Mesenchymal stem cell (in vitro differentiated cells and primary cell): ENCODE results near the gene DYSF.
A peak's percentile ranks its signal among the peaks of the same experiment; 100 is the strongest.

Experiments
- DNase-seq: peaks from one replicate; pipeline ENCODE4 v3.0.0-alpha.2; 2013
- H2AFZ ChIP-seq: one replicate; pipeline ENCODE4 v1.6.1; 2013; ENCODE audit warnings: low read depth, mild to moderate bottlenecking, control low read depth, inconsistent platforms, low read length, moderate library complexity
- H2AK5ac ChIP-seq: 2 replicates; pipeline ENCODE4 v1.6.1; 2013; ENCODE audit warnings: low read length, moderate library complexity, mild to moderate bottlenecking, inconsistent platforms; ENCODE audit not compliant: severe bottlenecking
- H2BK120ac ChIP-seq: one replicate; pipeline ENCODE4 v1.6.1; 2013; ENCODE audit warnings: low read depth, mild to moderate bottlenecking, inconsistent platforms, low read length, moderate library complexity
- H2BK12ac ChIP-seq, 2 experiments: one replicate each; pipeline ENCODE4 v1.6.1; 2013; ENCODE audit warnings: inconsistent platforms in 2 of 2, low read length in 2 of 2, mild to moderate bottlenecking in 2 of 2, moderate library complexity in 2 of 2, control low read depth in 1 of 2
- H2BK15ac ChIP-seq: one replicate; pipeline ENCODE4 v1.6.1; 2013; ENCODE audit warnings: mild to moderate bottlenecking, low read depth, inconsistent platforms; ENCODE audit not compliant: poor library complexity, severe bottlenecking
- H2BK5ac ChIP-seq: 2 replicates; pipeline ENCODE4 v1.6.1; 2013; ENCODE audit warnings: low read depth, mild to moderate bottlenecking, low read length, control low read depth, inconsistent platforms; ENCODE audit not compliant: poor library complexity, severe bottlenecking
- H3K14ac ChIP-seq, 2 experiments: one replicate each; pipeline ENCODE4 v1.6.1; 2013; ENCODE audit warnings: inconsistent platforms in 2 of 2, low read length in 2 of 2, control low read depth in 1 of 2, mild to moderate bottlenecking in 1 of 2, moderate library complexity in 1 of 2
- H3K18ac ChIP-seq, 2 experiments: one replicate each; pipeline ENCODE4 v1.6.1; 2013; ENCODE audit warnings: inconsistent platforms in 2 of 2, low read length in 2 of 2, control low read depth in 1 of 2, low read depth in 1 of 2, mild to moderate bottlenecking in 1 of 2
- H3K23ac ChIP-seq, 2 experiments: one replicate each; pipeline ENCODE4 v1.6.1; 2013; ENCODE audit warnings: inconsistent platforms in 2 of 2, low read length in 2 of 2, mild to moderate bottlenecking in 2 of 2, moderate library complexity in 2 of 2, control low read depth in 1 of 2
- H3K27ac ChIP-seq: 2 replicates; pipeline ENCODE4 v1.5.1; 2013; ENCODE audit warnings: mild to moderate bottlenecking, moderate library complexity, low read length, control low read depth, inconsistent platforms; ENCODE audit not compliant: poor library complexity, severe bottlenecking
- H3K27me3 ChIP-seq, 2 experiments: 2 replicates each; pipeline versions ENCODE4 v1.6.1 to v1.7.0; 2013; ENCODE audit warnings: low read length in 2 of 2, mild to moderate bottlenecking in 2 of 2, moderate library complexity in 2 of 2, control low read depth in 1 of 2, inconsistent platforms in 1 of 2; ENCODE audit not compliant: control insufficient read depth in 1 of 2, insufficient read depth in 1 of 2
- H3K36me3 ChIP-seq, 2 experiments: 2 replicates each; pipeline versions ENCODE4 v1.6.1 to v1.7.0; 2013; ENCODE audit warnings: low read length in 2 of 2, control low read depth in 1 of 2, inconsistent platforms in 1 of 2, low read depth in 1 of 2, mild to moderate bottlenecking in 1 of 2; ENCODE audit not compliant: insufficient read depth in 2 of 2, control insufficient read depth in 1 of 2
- H3K4ac ChIP-seq, 2 experiments: one replicate each; pipeline ENCODE4 v1.6.1; 2013; ENCODE audit warnings: inconsistent platforms in 2 of 2, low read length in 2 of 2, mild to moderate bottlenecking in 2 of 2, moderate library complexity in 2 of 2, control low read depth in 1 of 2, low read depth in 1 of 2
- H3K4me1 ChIP-seq: 2 replicates; pipeline ENCODE4 v1.6.1; 2013; ENCODE audit warnings: low read depth, low read length, control low read depth; ENCODE audit not compliant: control insufficient read depth, insufficient read depth
- H3K4me2 ChIP-seq: 2 replicates; pipeline ENCODE4 v1.6.1; 2013; ENCODE audit warnings: low read length, mild to moderate bottlenecking, inconsistent platforms; ENCODE audit not compliant: poor library complexity, severe bottlenecking
- H3K4me3 ChIP-seq, 2 experiments: 2 replicates each; pipeline versions ENCODE4 v1.5.1 to v1.7.0; 2013; ENCODE audit warnings: low read length in 2 of 2, mild to moderate bottlenecking in 2 of 2, control low read depth in 1 of 2, low read depth in 1 of 2; ENCODE audit not compliant: insufficient read depth in 1 of 2
- H3K79me1 ChIP-seq: replicated peaks from 2 replicates; pipeline ENCODE4 v1.6.1; 2013; ENCODE audit warnings: mild to moderate bottlenecking, control low read depth, low read length, inconsistent platforms; ENCODE audit not compliant: poor library complexity, severe bottlenecking
- H3K9ac ChIP-seq: 2 replicates; pipeline ENCODE4 v1.7.0; 2013; ENCODE audit warnings: mild to moderate bottlenecking, low read length, moderate library complexity
- H3K9me3 ChIP-seq: 2 replicates; pipeline ENCODE4 v1.7.0; 2013; ENCODE audit warnings: mild to moderate bottlenecking, low read length; ENCODE audit not compliant: control insufficient read depth
- H4K8ac ChIP-seq: one replicate; pipeline ENCODE4 v1.6.1; 2013; ENCODE audit warnings: inconsistent platforms, mild to moderate bottlenecking, low read length, moderate library complexity
- H4K91ac ChIP-seq: one replicate; pipeline ENCODE4 v1.6.1; 2013; ENCODE audit warnings: mild to moderate bottlenecking, low read length, inconsistent platforms
- WGBS: methylation state at CpG from one replicate; pipeline ENCODE4 v1.1.7; 2013; ENCODE audit warnings: mixed read lengths; 5-methylcytosine and 5-hydroxymethylcytosine counted together

The DYSF gene

GRCh38 chr2:71671203-71671854 lies 218.0 kb downstream of the DYSF start:
- Histone ChIP-seq H3K36me3 (peaks cover 0 to 80% of the 10 kb centered on the region in 2 experiments), H3K9ac (no peak overlapping the region), H3K27ac (no peak overlapping the region), H2AK5ac (no peak overlapping the region), H3K79me1 (peaks cover 4% of the 10 kb centered on the region), H3K4me3 (no peak overlapping the region), H3K23ac (no peak overlapping the region), H4K91ac (no peak overlapping the region), H3K14ac (no peak overlapping the region), H4K8ac (no peak overlapping the region), H3K18ac (no peak overlapping the region), H2BK15ac (no peak overlapping the region), H2BK12ac (no peak overlapping the region), H3K4me1 (peaks cover 3% of the 10 kb centered on the region), H2BK5ac (no peak overlapping the region), H3K27me3 (peaks cover 0 to 64% of the 10 kb centered on the region in 2 experiments), H2BK120ac (no peak overlapping the region), H3K4ac (no peak overlapping the region), H2AFZ (no peak overlapping the region), H3K9me3 (no peaks in the 10 kb centered on the region), H3K4me2 (no peak overlapping the region)
- no peak for DNase-seq
- WGBS = 86% methylated on average over 6 of the region's 6 CpGs

GRCh38 chr2:71671895-71672825 lies 218.8 kb downstream of the DYSF start:
- H3K79me1 ChIP-seq = peaks cover 4% of the 10 kb centered on the region
- H3K27ac ChIP-seq = no peak overlapping the region
- no peak overlapping the region for H2BK12ac ChIP-seq
- no peaks in the 10 kb centered on the region for H3K9me3 ChIP-seq
- H3K36me3 ChIP-seq = peaks cover 0 to 75% of the 10 kb centered on the region in 2 experiments
- H3K4me3 ChIP-seq = no peak overlapping the region
- 75% methylated on average over 27 of the region's 28 CpGs for WGBS
- no peak overlapping the region for H2AFZ ChIP-seq
- no peak overlapping the region for H3K4me2 ChIP-seq
- H3K9ac ChIP-seq = no peak overlapping the region
- H3K14ac ChIP-seq = no peak overlapping the region
- no peak overlapping the region for H2AK5ac ChIP-seq
- H4K91ac ChIP-seq = no peak overlapping the region
- H3K4me1 ChIP-seq = peaks cover 3% of the 10 kb centered on the region
- peak overlapping the region in 1 of 2 experiments; percentile 53 for H3K23ac ChIP-seq
- H2BK15ac ChIP-seq = no peak overlapping the region
- H3K4ac ChIP-seq = no peak overlapping the region
- H4K8ac ChIP-seq = no peak overlapping the region
- no peak overlapping the region for H2BK120ac ChIP-seq
- H3K27me3 ChIP-seq = peaks cover 0 to 64% of the 10 kb centered on the region in 2 experiments
- H3K18ac ChIP-seq = no peak overlapping the region
- no peak overlapping the region for H2BK5ac ChIP-seq
- peak; percentile 4 for DNase-seq

DNA sequence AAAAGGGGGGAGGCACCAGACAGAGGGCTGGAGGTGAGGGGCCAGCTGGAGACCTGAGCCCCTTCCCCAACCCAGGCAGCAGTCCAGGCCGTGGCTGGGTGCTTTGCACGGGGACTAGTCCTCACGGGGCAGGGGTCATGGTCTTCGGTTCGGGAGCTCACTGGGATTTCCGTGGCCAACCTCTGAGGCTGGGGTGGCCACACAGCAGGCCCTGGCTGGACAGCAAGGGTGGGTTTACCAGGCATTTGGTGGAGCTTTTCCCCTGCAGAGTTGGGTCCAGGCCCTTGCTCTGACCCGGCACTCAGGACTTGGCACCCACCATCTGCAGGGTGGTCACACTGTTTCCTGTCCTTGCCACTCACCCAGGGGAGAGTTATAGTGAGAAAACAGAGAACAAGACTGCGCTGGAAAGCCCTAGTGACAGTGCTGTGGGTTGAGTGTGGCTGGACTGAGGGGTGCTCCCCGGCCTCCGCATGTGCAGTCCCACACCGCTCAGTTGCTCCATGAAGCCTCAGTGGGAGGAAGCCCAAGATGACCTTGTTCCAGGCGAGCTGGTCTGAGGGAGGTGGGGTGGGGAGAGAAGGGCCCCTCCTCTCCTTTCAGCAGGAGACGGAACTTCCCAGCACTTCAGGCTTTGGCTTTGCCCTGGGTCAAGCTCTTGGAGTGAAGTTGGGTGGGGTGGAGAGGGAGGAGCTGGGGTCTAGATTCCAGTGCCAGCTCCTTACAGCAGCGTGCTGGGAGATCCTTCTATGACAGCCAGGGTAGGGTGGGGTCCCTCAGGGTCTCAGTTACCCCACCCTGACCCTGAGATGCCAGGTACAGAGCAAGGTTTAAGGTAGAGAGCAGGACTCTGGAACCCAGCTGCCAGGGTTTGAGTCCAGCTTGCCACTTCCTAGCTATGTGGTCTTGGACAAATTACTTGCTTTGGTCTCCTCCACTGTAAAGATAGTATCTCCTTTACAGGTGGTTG lies 219.8 kb downstream of the DYSF start:
- DNase-seq = no peak
- no peak overlapping the region for H4K91ac ChIP-seq
- 91% methylated on average over 14 of the region's 14 CpGs for WGBS
- no peak overlapping the region for H2BK12ac ChIP-seq
- H3K27ac ChIP-seq = no peak overlapping the region
- H3K27me3 ChIP-seq = peaks cover 0 to 59% of the 10 kb centered on the region in 2 experiments
- no peak overlapping the region for H2AFZ ChIP-seq
- H3K4me2 ChIP-seq = no peak overlapping the region
- peaks cover 3% of the 10 kb centered on the region for H3K4me1 ChIP-seq
- H3K9me3 ChIP-seq = no peaks in the 10 kb centered on the region
- no peak overlapping the region for H3K4me3 ChIP-seq
- H3K36me3 ChIP-seq = peaks cover 0 to 66% of the 10 kb centered on the region in 2 experiments
- H3K14ac ChIP-seq = no peak overlapping the region
- H3K18ac ChIP-seq = no peak overlapping the region
- no peak overlapping the region for H3K4ac ChIP-seq
- H2BK15ac ChIP-seq = peak overlapping the region; percentile 34
- H2AK5ac ChIP-seq = no peak overlapping the region
- H3K79me1 ChIP-seq = peaks cover 4% of the 10 kb centered on the region
- H3K9ac ChIP-seq = no peak overlapping the region
- no peak overlapping the region for H3K23ac ChIP-seq
- H4K8ac ChIP-seq = no peak overlapping the region
- no peak overlapping the region for H2BK120ac ChIP-seq
- H2BK5ac ChIP-seq = no peak overlapping the region
